HCT116 (cell line): ENCODE data around the gene BBS4. TPM values are rescaled to one million over a fixed set of nuclear protein-coding genes. Genes with fewer than 3 reads are reported as not detected.

ENCODE experiments used
- ATAC-seq: fragments of 200-7000 bp; cut with Tn5 transposase; 2 replicates; pipeline ENCODE4 v1.9.1; 2020; ENCODE audit warnings: mild to moderate bottlenecking, moderate library complexity
- BruUV-seq: library from RNA; stranded (reverse); fragments of 400-500 nt; replicated peaks from 2 replicates; lab custom pipeline; 2021; lab: Mats Ljungman, UMichigan
- CTCF ChIA-PET: fragments of 300-600 bp; sonication (Branson Sonifier 250); formaldehyde crosslinking; loops from one replicate; lab custom pipeline; 2021; ENCODE audit warnings: antibody characterized with exemption; lab: Charles Lee
- POLR2A ChIA-PET: fragments of 300-600, 350-600 bp; sonication (Branson Sonifier 250); formaldehyde crosslinking; loops from one replicate; lab custom pipeline; 2021; ENCODE audit warnings: antibody characterized with exemption; lab: Charles Lee
- RAD21 ChIA-PET, 2 experiments: fragments of 300-600 bp; sonication (Branson Sonifier 250); formaldehyde crosslinking; loops; one replicate each; lab custom pipeline; 2023; ENCODE audit warnings: low total read pairs in 2 of 2; ENCODE audit not compliant: uncharacterized antibody in 2 of 2, unreplicated experiment in 2 of 2, low non-redundant PET in 1 of 2; lab: Charles Lee
- DNase-seq: peaks from one replicate; pipeline ENCODE4 v3.0.0-alpha.2; 2010; ENCODE audit warnings: low read depth, low spot score
- H2AFZ ChIP-seq: fragments of 200-600 bp; shearing (Covaris generic), sonication (generic); 2 replicates; pipeline ENCODE4 v1.6.1; 2017; ENCODE audit warnings: low read depth, mixed run types, mixed read lengths, antibody characterized with exemption, low read length; ENCODE audit not compliant: poor library complexity, severe bottlenecking
- H3K27ac ChIP-seq: 2 replicates; pipeline ENCODE4 v1.5.1; 2012; ENCODE audit warnings: low read depth, low read length
- H3K27me3 ChIP-seq: fragments of 200-600 bp; sonication (generic); 2 replicates; pipeline ENCODE4 v1.6.1; 2016; ENCODE audit warnings: mixed run types, low read length, mixed read lengths; ENCODE audit not compliant: insufficient read depth
- H3K36me3 ChIP-seq, 2 experiments: fragments of 200-500 bp in 1 of 2; fragments of 200-600 bp in 1 of 2; sonication (Bioruptor generic) in 1 of 2; sonication (generic) in 1 of 2; 2 replicates each; pipeline versions ENCODE4 v1.5.1 to v1.6.1; 2014 to 2016; ENCODE audit warnings: low read length in 2 of 2, inconsistent platforms in 1 of 2, mixed read lengths in 1 of 2, mixed run types in 1 of 2; ENCODE audit not compliant: insufficient read depth in 2 of 2, control insufficient read depth in 1 of 2
- H3K4me1 ChIP-seq, 2 experiments: fragments of 200-600 bp in 1 of 2; sonication (generic) in 1 of 2; 2 replicates each; pipeline versions ENCODE4 v1.5.1 to v1.6.1; 2012 to 2017; ENCODE audit warnings: low read length in 2 of 2, inconsistent platforms in 1 of 2, mild to moderate bottlenecking in 1 of 2, mixed read lengths in 1 of 2, mixed run types in 1 of 2, moderate library complexity in 1 of 2; ENCODE audit not compliant: insufficient read depth in 2 of 2, control insufficient read depth in 1 of 2
- H3K4me2 ChIP-seq: fragments of 200-600 bp; sonication (generic); 2 replicates; pipeline ENCODE4 v1.6.1; 2017; ENCODE audit warnings: mixed run types, low read length, mixed read lengths
- H3K4me3 ChIP-seq, 2 experiments: fragments of 200-600 bp in 1 of 2; sonication (generic) in 1 of 2; replicated peaks in 1 of 2; 2 replicates each; pipeline ENCODE4 v1.5.1; 2011 to 2016; ENCODE audit warnings: low read length in 2 of 2, control low read depth in 1 of 2, low read depth in 1 of 2, mild to moderate bottlenecking in 1 of 2, mixed read lengths in 1 of 2, mixed run types in 1 of 2
- H3K79me2 ChIP-seq: fragments of 200-600 bp; sonication (generic); 2 replicates; pipeline ENCODE4 v1.6.1; 2017; ENCODE audit warnings: mild to moderate bottlenecking, mixed run types, low read length, moderate library complexity, mixed read lengths; ENCODE audit not compliant: insufficient read depth
- H3K9ac ChIP-seq: fragments of 200-600 bp; sonication (generic); 2 replicates; pipeline ENCODE4 v1.6.1; 2016; ENCODE audit warnings: low read length, mixed read lengths
- H3K9me2 ChIP-seq: fragments of 200-600 bp; sonication (generic), shearing (Covaris generic); 2 replicates; pipeline ENCODE4 v1.6.1; 2017; ENCODE audit warnings: mixed run types, mild to moderate bottlenecking, moderate library complexity; ENCODE audit not compliant: insufficient read depth
- H3K9me3 ChIP-seq, 2 experiments: fragments of 200-500 bp in 1 of 2; fragments of 200-600 bp in 1 of 2; sonication (Bioruptor generic) in 1 of 2; sonication (generic) in 1 of 2; 2 replicates each; pipeline ENCODE4 v1.6.1; 2014 to 2017; ENCODE audit warnings: low read length in 2 of 2, mixed read lengths in 2 of 2, inconsistent platforms in 1 of 2, low read depth in 1 of 2, mild to moderate bottlenecking in 1 of 2, mixed run types in 1 of 2, moderate library complexity in 1 of 2; ENCODE audit not compliant: control insufficient read depth in 1 of 2, insufficient read depth in 1 of 2
- H4K20me1 ChIP-seq: fragments of 200-600 bp; sonication (generic), shearing (Covaris generic); 2 replicates; pipeline ENCODE4 v1.6.1; 2017; ENCODE audit warnings: mixed run types, mild to moderate bottlenecking, moderate library complexity; ENCODE audit not compliant: insufficient read depth
- CBX3 ChIP-seq: IDR thresholded peaks from 2 replicates; pipeline ENCODE4 v1.6.1; 2012; ENCODE audit warnings: low read depth
- CEBPB ChIP-seq: IDR thresholded peaks from 2 replicates; pipeline ENCODE4 v1.6.1; 2012; ENCODE audit warnings: low read depth
- ELF1 ChIP-seq: IDR thresholded peaks from 2 replicates; pipeline ENCODE4 v1.6.1; 2012; ENCODE audit warnings: low read depth, borderline replicate concordance
- EZH2 ChIP-seq: fragments of 200-600 bp; sonication (generic); IDR thresholded peaks from 2 replicates; pipeline ENCODE4 v1.6.1; 2017; ENCODE audit warnings: antibody characterized with exemption, mixed run types
- EZH2phosphoT487 ChIP-seq: fragments of 200-600 bp; IDR thresholded peaks from 2 replicates; pipeline ENCODE4 v1.6.1; 2018; ENCODE audit warnings: antibody characterized with exemption, borderline replicate concordance
- JUND ChIP-seq: IDR thresholded peaks from 2 replicates; pipeline ENCODE4 v1.6.1; 2012
- POLR2AphosphoS5 ChIP-seq: IDR thresholded peaks from 2 replicates; pipeline ENCODE4 v1.6.1; 2011; ENCODE audit warnings: mild to moderate bottlenecking, low read depth, low read length, moderate library complexity
- SIN3A ChIP-seq: IDR thresholded peaks from 2 replicates; pipeline ENCODE4 v1.6.1; 2012; ENCODE audit warnings: low read depth
- SP1 ChIP-seq: IDR thresholded peaks from 2 replicates; pipeline ENCODE4 v1.6.1; 2012; ENCODE audit warnings: low read depth
- SRF ChIP-seq: IDR thresholded peaks from 2 replicates; pipeline ENCODE4 v1.6.1; 2012; ENCODE audit warnings: low read depth
- TCF7L2 ChIP-seq: IDR thresholded peaks from 2 replicates; pipeline ENCODE4 v1.7.0; 2011; ENCODE audit warnings: borderline replicate concordance, inconsistent platforms; ENCODE audit not compliant: insufficient read depth, insufficient read length; ENCODE audit errors: extremely low read depth
- YY1 ChIP-seq: IDR thresholded peaks from 2 replicates; pipeline ENCODE4 v1.6.1; 2011; ENCODE audit warnings: low read length, low read depth, moderate library complexity, mild to moderate bottlenecking; ENCODE audit not compliant: insufficient replicate concordance; ENCODE audit errors: extremely low read depth
- ZFX ChIP-seq: fragments of 450-650 bp; IDR thresholded peaks from 2 replicates; pipeline ENCODE4 v1.6.1; 2017
- ZNF274 ChIP-seq: fragments of 200-500 bp; sonication (Bioruptor generic); IDR thresholded peaks from 2 replicates; pipeline ENCODE4 v1.6.1; 2014; ENCODE audit warnings: mild to moderate bottlenecking, low read depth, low read length, inconsistent platforms
- intact Hi-C: fragments of 100-400 bp; cut with micrococcal nuclease; formaldehyde crosslinking; loops from 2 replicates; pipeline ENCODE4 v1.10.0; 2022
- total RNA-seq: library from RNA; stranded (reverse); gene quantifications from one replicate; pipeline ENCODE4 v1.2.1, GENCODE V29; 2021; ENCODE audit not compliant: unreplicated experiment
- TF ChIP-seq, protein P1 (sequence below), 3 experiments: fragments of 200-600 bp in 1 of 3; sonication (generic) in 1 of 3; IDR thresholded peaks in 2 of 3; conservative IDR thresholded peaks in 1 of 3; 2 replicates each; pipeline ENCODE4 v1.5.1; 2012 to 2017; ENCODE audit warnings: low read depth in 2 of 3, low read length in 2 of 3, antibody characterized with exemption in 1 of 3, borderline replicate concordance in 1 of 3, control low read depth in 1 of 3, mild to moderate bottlenecking in 1 of 3, mixed read lengths in 1 of 3, mixed run types in 1 of 3, moderate library complexity in 1 of 3; ENCODE audit not compliant: insufficient read depth in 1 of 3
- TF ChIP-seq, protein P2 (sequence below): IDR thresholded peaks from 2 replicates; pipeline ENCODE4 v1.6.1; 2012
- TF ChIP-seq, protein P3 (sequence below): IDR thresholded peaks from 2 replicates; pipeline ENCODE4 v1.6.1; 2012

BBS4 gene
- total RNA-seq, 1 experiment from 2014 or later: 10.0 TPM

DNA sequence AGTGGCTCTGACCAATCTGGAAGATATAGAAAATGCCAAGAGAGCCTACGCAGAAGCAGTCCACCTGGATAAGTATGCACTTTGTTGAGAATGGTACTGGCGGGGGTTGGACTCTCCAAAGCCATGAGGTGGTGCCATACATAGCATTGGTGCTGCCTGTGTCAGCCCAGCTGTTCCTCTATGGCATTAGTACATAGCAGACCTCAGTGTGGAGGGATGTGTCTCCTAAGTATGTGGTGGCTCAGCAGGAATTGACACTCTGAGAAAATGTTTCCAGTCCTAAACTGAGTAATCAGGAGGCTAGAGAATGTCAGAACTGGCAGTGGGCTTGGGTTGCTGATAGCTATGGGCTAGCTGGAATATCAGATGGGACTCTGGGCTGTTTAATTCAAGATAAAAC is 49.1 kb downstream of the BBS4 start:
- Histone ChIP-seq H3K4me3 (no peak overlapping the region), H3K4me1 (no peaks in the 10 kb centered on the region), H3K9ac (no peak overlapping the region), H3K4me2 (no peak overlapping the region), H2AFZ (no peak overlapping the region), H3K9me3 (no peaks in the 10 kb centered on the region), H3K9me2 (no peaks in the 10 kb centered on the region), H3K27me3 (no peaks in the 10 kb centered on the region), H3K27ac (no peak overlapping the region), H3K36me3 (peaks cover 0 to 7% of the 10 kb centered on the region in 2 experiments; a peak in 1 of 4 replicates), H3K79me2 (no peaks in the 10 kb centered on the region), H4K20me1 (no peaks in the 10 kb centered on the region)
- no TSS peak for BruUV-seq
- POLR2A ChIA-PET: no interaction called here
- CTCF ChIA-PET: interaction anchor here (4.1 kb wide), 1 partner anchor 13 kb away, joined by 17 read pairs; no protein-coding TSS in a partner anchor
- no peak for TF ChIP-seq JUND
- TF ChIP-seq ZNF274: no peak
- no peak for TF ChIP-seq CEBPB
- TF ChIP-seq ELF1: no peak
- TF ChIP-seq ZFX: no peak
- no peak for TF ChIP-seq EZH2
- no peak for TF ChIP-seq SIN3A
- no peak for TF ChIP-seq SRF
- ATAC-seq (no peak), DNase-seq (no peak)
- intact Hi-C loops: no loop called here
- RAD21 ChIA-PET: no interaction called here

DNA sequence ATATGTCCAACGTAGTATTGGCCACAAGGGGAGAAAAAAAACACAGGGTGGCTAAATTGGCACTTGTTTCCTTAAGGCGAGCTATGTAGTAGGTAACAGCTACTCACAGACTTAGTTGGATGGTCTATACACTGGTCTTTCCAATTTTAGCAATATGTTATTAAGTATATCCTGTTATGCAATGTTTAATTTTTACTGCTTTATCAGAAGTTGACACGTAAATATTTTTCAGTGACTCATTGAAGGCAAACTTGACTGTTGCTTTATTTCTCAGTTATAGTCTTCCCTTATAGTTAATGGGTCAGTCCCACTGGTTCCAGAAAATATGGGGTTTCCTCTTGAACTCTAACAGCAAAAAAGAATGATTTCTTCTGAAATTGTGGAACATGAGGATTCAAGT is 51.1 kb downstream of the BBS4 start:
- no peaks in the 10 kb centered on the region for H3K27me3 ChIP-seq
- ChIA-PET CTCF (interaction anchor here (4.1 kb wide), 1 partner anchor 15 kb away, joined by 17 read pairs; no protein-coding TSS in a partner anchor), POLR2A (no interaction called here), RAD21 (no interaction called here)
- H3K9ac ChIP-seq: no peak overlapping the region
- H3K9me2 ChIP-seq: no peaks in the 10 kb centered on the region
- no peaks in the 10 kb centered on the region for H3K4me1 ChIP-seq
- H2AFZ ChIP-seq: no peak overlapping the region
- H3K9me3 ChIP-seq: no peaks in the 10 kb centered on the region
- no peaks in the 10 kb centered on the region for H3K79me2 ChIP-seq
- no peak for DNase-seq
- ATAC-seq: no peak
- no TSS peak for BruUV-seq
- intact Hi-C loops: no loop called here
- no peak overlapping the region for H3K27ac ChIP-seq
- H3K36me3 ChIP-seq: peaks cover 0 to 7% of the 10 kb centered on the region in 2 experiments; a peak in 1 of 4 replicates
- no peaks in the 10 kb centered on the region for H4K20me1 ChIP-seq
- H3K4me2 ChIP-seq: no peak overlapping the region
- no peak overlapping the region for H3K4me3 ChIP-seq
- TF ChIP-seq SP1: no peak
- no peak for TF ChIP-seq YY1
- TF ChIP-seq, protein P1, sequence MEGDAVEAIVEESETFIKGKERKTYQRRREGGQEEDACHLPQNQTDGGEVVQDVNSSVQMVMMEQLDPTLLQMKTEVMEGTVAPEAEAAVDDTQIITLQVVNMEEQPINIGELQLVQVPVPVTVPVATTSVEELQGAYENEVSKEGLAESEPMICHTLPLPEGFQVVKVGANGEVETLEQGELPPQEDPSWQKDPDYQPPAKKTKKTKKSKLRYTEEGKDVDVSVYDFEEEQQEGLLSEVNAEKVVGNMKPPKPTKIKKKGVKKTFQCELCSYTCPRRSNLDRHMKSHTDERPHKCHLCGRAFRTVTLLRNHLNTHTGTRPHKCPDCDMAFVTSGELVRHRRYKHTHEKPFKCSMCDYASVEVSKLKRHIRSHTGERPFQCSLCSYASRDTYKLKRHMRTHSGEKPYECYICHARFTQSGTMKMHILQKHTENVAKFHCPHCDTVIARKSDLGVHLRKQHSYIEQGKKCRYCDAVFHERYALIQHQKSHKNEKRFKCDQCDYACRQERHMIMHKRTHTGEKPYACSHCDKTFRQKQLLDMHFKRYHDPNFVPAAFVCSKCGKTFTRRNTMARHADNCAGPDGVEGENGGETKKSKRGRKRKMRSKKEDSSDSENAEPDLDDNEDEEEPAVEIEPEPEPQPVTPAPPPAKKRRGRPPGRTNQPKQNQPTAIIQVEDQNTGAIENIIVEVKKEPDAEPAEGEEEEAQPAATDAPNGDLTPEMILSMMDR (IDR thresholded peaks at IDR 0.05 in 2 of 3, conservative IDR thresholded peaks at IDR 0.05 in 1 of 3; ENCODE audit: borderline replicate concordance in 1 of 3, insufficient read depth in 1 of 3, low read depth in 2 of 3, low read length in 2 of 3): no peak
- TF ChIP-seq, protein P2, sequence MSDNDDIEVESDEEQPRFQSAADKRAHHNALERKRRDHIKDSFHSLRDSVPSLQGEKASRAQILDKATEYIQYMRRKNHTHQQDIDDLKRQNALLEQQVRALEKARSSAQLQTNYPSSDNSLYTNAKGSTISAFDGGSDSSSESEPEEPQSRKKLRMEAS: no peak
- no peak for TF ChIP-seq CBX3
- TF ChIP-seq, protein P3, sequence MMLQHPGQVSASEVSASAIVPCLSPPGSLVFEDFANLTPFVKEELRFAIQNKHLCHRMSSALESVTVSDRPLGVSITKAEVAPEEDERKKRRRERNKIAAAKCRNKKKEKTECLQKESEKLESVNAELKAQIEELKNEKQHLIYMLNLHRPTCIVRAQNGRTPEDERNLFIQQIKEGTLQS: no peak
- TF ChIP-seq EZH2phosphoT487: no peak
- no peak for TF ChIP-seq SIN3A
- no peak for TF ChIP-seq POLR2AphosphoS5
- no peak for TF ChIP-seq TCF7L2
- no peak for TF ChIP-seq ZNF274
